ENCODE measurements around the gene HYAL3. TPM values are rescaled to one million over a fixed set of nuclear protein-coding genes. Genes with fewer than 3 reads are reported as not detected.

Gene HYAL3
- total and polyA plus RNA-seq, 8 donors, result 1.3 to 7.9 (median 4.4) TPM; not detected in 2

- Histone ChIP-seq H3K36me3 (no peaks in the 10 kb centered on the region), H3K27me3 (peaks cover 0 to 6% (median 0%) of the 10 kb centered on the region in 3 donors), H3K9me3 (no peaks in the 10 kb centered on the region), H3K4me3 (peak overlapping the region in 1 of 4 donors; percentile 45), H3K27ac (peak overlapping the region; percentile 88 to 98 (median 95)), H3K4me1 (peaks cover 63 to 92% (median 79%) of the 10 kb centered on the region in 4 donors)
- intact Hi-C loops (cut with DNase I; ENCODE audit: low total_unique reads), result no loop called here
- no peak for DNase-seq
- TF ChIP-seq POLR2AphosphoS5 (IDR thresholded peaks at IDR 0.05) (no peak), POLR2A (IDR thresholded peaks at IDR 0.05) (no peak), EP300 (IDR thresholded peaks at IDR 0.05) (no peak), CTCF (IDR thresholded peaks at IDR 0.05) (no peak)
- WGBS, 5 donors, result 35 to 62% (median 50%) methylated on average over 1 of the region's 1 CpG
These were observed 33.6 kb downstream of the HYAL3 start for GRCh38 chr3:50265571-50265970.

GRCh38 chr3:50264964-50265485 lies 34.2 kb downstream of the HYAL3 start:
- intact Hi-C loops (cut with DNase I; ENCODE audit: low total_unique reads), result no loop called here
- DNase-seq, result peak in 1 of 2 donors; percentile 76
- Histone ChIP-seq H3K4me3 (no peak overlapping the region), H3K27ac (peak overlapping the region; percentile 88 to 98 (median 95)), H3K4me1 (peaks cover 64 to 90% (median 78%) of the 10 kb centered on the region in 4 donors), H3K9me3 (no peaks in the 10 kb centered on the region), H3K27me3 (peaks cover 0 to 6% (median 0%) of the 10 kb centered on the region in 3 donors), H3K36me3 (no peaks in the 10 kb centered on the region)
- 48 to 62% (median 53%) methylated on average over 6 to 7 of the region's 7 CpGs for WGBS, 5 donors
- peak in 1 of 3 donors; percentile 7 for TF ChIP-seq POLR2AphosphoS5 (IDR thresholded peaks at IDR 0.05)
- no peak for TF ChIP-seq CTCF (IDR thresholded peaks at IDR 0.05)
- TF ChIP-seq POLR2A (IDR thresholded peaks at IDR 0.05), result no peak
- no peak for TF ChIP-seq EP300 (IDR thresholded peaks at IDR 0.05)

GRCh38 chr3:50264383-50264963 lies 34.7 kb downstream of the HYAL3 start:
- peaks cover 65 to 89% (median 78%) of the 10 kb centered on the region in 4 donors for H3K4me1 ChIP-seq
- intact Hi-C loops (cut with DNase I; ENCODE audit: low total_unique reads), result no loop called here
- no peak overlapping the region for H3K4me3 ChIP-seq

GRCh38 chr3:50263478-50264382 lies 35.5 kb downstream of the HYAL3 start:
- TF ChIP-seq POLR2AphosphoS5 (IDR thresholded peaks at IDR 0.05) (no peak), POLR2A (IDR thresholded peaks at IDR 0.05) (no peak), CTCF (IDR thresholded peaks at IDR 0.05) (no peak), EP300 (IDR thresholded peaks at IDR 0.05) (no peak)
- no peak for DNase-seq
- Histone ChIP-seq H3K27ac (peak overlapping the region; percentile 76 to 98 (median 95)), H3K36me3 (peaks cover 0 to 4% (median 2%) of the 10 kb centered on the region in 4 donors), H3K27me3 (peaks cover 0 to 6% (median 0%) of the 10 kb centered on the region in 3 donors), H3K4me3 (no peak overlapping the region), H3K4me1 (peaks cover 60 to 89% (median 75%) of the 10 kb centered on the region in 4 donors), H3K9me3 (no peaks in the 10 kb centered on the region)
- intact Hi-C loops (cut with DNase I; ENCODE audit: low total_unique reads), result no loop called here
- WGBS, 5 donors, result 49 to 62% (median 56%) methylated on average over 6 of the region's 6 CpGs

More at GRCh38 chr3:50264383-50264963, 34.7 kb downstream of the HYAL3 start:
- 9 to 31% (median 15%) methylated on average over 5 to 7 of the region's 7 CpGs for whole genome bisulfite sequencing, 5 donors
- no peaks in the 10 kb centered on the region for H3K9me3 ChIP-seq
- DNase-seq, result peak; percentile 65 to 97
- TF ChIP-seq POLR2A (IDR thresholded peaks at IDR 0.05), result no peak
- TF ChIP-seq POLR2AphosphoS5 (IDR thresholded peaks at IDR 0.05), result peak in 1 of 3 donors; percentile 59
- no peak for TF ChIP-seq EP300 (IDR thresholded peaks at IDR 0.05)
- no peaks in the 10 kb centered on the region for H3K36me3 ChIP-seq
- peaks cover 0 to 6% (median 0%) of the 10 kb centered on the region in 3 donors for H3K27me3 ChIP-seq
- H3K27ac ChIP-seq, result peak overlapping the region; percentile 88 to 98 (median 95)
